RPMI7951 (cell line): ENCODE data around the gene ENO2. TPM values are rescaled to one million over a fixed set of nuclear protein-coding genes. Genes with fewer than 3 reads are reported as not detected.

Source experiments
- DNase-seq: peaks from one replicate; pipeline ENCODE4 v3.0.0-alpha.2; 2012; ENCODE audit warnings: low read depth
- total RNA-seq: library from RNA; depleted of rRNA; stranded (reverse); fragments of >200 nt; shearing (Covaris generic); gene quantifications from 2 replicates; pipeline ENCODE4 v1.2.3, GENCODE V29; 2014

ENO2 gene
- total RNA-seq, 1 experiment from 2014 or later: 28.6 TPM

DNA sequence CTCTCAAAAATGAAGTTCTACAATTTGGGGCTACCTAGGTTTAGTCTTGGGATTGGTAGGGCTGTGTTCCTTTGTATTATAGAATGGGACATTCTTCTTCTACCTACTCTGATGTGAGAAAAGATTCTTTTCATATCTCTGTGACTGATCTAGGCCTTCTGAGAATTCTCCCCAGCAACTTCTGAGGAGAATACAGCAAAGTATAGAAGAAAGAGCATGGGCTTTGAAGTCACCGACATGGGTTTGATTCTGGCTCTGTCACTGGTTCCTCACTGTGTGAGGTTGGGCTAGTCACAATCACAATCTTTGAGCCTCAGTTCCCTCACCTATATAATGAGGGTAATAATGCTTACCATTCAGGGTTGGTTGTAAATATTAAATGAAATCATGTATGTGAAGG, 18.4 kb downstream of the ENO2 start:
- DNase-seq: no peak

GRCh38 chr12:6934110-6934509, 19.7 kb downstream of the ENO2 start:
- no peak for DNase-seq

DNA sequence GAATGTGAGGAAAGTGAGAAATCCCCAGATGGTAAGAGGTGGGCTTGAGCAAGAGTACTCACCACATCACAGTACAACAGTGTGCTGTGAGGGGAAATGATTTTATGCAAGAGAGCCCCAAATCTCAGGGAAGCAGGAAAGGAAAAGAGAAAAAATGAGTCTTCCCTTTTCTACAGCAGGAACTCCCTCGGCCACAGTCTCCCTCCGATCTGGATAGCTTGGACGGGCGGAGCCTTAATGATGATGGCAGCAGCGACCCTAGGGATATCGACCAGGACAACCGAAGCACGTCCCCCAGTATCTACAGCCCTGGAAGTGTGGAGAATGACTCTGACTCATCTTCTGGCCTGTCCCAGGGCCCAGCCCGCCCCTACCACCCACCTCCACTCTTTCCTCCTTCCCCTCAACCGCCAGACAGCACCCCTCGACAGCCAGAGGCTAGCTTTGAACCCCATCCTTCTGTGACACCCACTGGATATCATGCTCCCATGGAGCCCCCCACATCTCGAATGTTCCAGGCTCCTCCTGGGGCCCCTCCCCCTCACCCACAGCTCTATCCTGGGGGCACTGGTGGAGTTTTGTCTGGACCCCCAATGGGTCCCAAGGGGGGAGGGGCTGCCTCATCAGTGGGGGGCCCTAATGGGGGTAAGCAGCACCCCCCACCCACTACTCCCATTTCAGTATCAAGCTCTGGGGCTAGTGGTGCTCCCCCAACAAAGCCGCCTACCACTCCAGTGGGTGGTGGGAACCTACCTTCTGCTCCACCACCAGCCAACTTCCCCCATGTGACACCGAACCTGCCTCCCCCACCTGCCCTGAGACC, 21.2 kb downstream of the ENO2 start:
- DNase-seq: no peak

GRCh38 chr12:6936194-6936635, 21.8 kb downstream of the ENO2 start:
- DNase-seq: no peak

GRCh38 chr12:6936636-6937480, 22.5 kb downstream of the ENO2 start:
- DNase-seq: no peak

GRCh38 chr12:6937481-6938352, 23.3 kb downstream of the ENO2 start:
- DNase-seq: peak; percentile 91

GRCh38 chr12:6938353-6939190, 24.2 kb downstream of the ENO2 start:
- DNase-seq: no peak

GRCh38 chr12:6939191-6939540, 24.8 kb downstream of the ENO2 start:
- DNase-seq: no peak

GRCh38 chr12:6941267-6941666, 26.9 kb downstream of the ENO2 start:
- no peak for DNase-seq

GRCh38 chr12:6941782-6942181, 27.4 kb downstream of the ENO2 start:
- DNase-seq: no peak

GRCh38 chr12:6942331-6942665, 27.9 kb downstream of the ENO2 start:
- no peak for DNase-seq

- DNase-seq: peak; percentile 90
Observed at GRCh38 chr12:6943389-6943721, 29.0 kb downstream of the ENO2 start.

- peak; percentile 95 for DNase-seq
Observed at GRCh38 chr12:6943722-6944380, 29.5 kb downstream of the ENO2 start, which contains the start of the genes C12orf57 and RNU7-1. C12orf57 (plus strand) TSS chr12:6944022; CDS start chr12:6944122, 100 bp downstream. RNU7-1 (plus strand) TSS chr12:6943816.

- DNase-seq: peak; percentile 91
Observed at GRCh38 chr12:6944381-6945186, 30.2 kb downstream of the ENO2 start.

DNA sequence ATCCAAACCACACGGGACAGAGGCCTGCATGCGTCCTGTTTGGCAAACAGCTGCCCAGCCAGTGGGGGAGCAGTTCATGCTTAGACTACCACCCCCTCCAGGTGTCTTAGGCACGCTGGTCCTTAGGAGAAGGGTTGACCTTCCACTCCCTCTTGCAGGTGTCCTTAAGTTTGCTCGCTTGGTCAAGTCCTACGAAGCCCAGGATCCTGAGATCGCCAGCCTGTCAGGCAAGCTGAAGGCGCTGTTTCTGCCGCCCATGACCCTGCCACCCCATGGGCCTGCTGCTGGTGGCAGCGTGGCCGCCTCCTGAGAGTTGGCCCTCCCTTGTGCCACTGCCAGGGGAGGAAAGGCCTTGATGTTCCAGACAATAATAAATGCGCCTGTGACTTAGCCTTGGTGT, 31.2 kb downstream of the ENO2 start:
- DNase-seq: no peak

- DNase-seq: no peak
Observed at GRCh38 chr12:6946033-6946919, 31.9 kb downstream of the ENO2 start.

DNA sequence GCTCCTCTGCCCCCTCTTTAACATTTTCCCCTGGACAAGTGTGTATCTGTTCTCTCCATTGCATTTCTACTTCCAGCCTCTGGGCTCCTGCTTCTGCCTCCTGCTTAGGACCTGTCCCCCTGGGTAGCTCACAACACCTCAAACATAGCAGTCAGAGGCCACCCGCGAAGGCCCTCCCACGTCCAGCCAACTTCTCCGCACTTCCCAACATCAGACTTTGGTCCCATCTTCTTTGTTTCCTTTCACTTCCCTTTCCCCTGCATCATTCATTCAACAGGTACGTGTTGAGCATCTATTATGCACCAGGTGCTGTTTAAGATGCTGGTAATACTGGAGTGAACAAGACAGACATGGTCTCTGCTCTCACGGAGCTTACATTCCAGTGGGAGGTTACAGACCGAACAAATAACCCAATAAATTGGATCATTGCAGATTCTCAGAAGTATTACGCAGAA, 32.6 kb downstream of the ENO2 start:
- DNase-seq: no peak

GRCh38 chr12:6947615-6948014, 33.2 kb downstream of the ENO2 start:
- DNase-seq: no peak
